Measurements from ENCODE around the gene PCDHA13. TPM values are rescaled to one million over a fixed set of nuclear protein-coding genes. Genes with fewer than 3 reads are reported as not detected.

The PCDHA13 gene
- total RNA-seq, 1 experiment from 2014 or later, result not detected

DNA sequence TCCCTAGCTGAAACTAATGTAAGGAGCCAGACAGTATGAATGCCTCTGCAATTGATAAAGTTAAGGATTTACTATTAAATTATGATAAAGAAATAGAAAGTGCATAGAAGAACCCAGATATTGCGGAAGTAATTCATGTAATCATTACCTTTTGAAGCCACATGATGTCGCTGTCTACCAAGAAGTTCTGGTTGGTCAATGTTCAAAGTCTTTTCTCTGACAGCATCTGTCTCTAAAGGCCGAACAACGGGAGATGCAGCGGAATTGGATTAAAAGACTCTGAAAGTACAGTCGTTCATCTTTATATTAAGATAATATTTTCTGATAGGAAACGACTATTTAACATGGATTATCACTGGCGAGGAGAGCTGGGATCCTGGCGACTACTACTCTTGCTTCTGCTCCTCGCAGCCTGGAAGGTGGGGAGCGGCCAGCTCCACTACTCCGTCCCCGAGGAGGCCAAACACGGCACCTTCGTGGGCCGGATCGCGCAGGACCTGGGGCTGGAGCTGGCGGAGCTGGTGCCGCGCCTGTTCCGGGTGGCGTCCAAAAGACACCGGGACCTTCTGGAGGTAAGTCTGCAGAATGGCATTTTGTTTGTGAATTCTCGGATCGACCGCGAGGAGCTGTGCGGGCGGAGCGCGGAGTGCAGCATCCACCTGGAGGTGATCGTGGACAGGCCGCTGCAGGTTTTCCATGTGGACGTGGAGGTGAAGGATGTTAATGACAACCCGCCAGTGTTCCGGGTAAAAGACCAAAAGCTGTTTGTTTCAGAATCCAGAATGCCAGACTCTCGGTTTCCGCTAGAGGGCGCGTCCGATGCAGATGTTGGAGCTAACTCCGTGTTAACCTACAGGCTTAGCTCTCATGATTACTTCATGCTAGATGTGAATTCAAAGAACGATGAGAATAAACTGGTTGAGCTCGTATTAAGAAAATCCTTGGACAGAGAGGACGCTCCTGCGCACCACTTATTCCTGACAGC, 40.7 kb upstream of the PCDHA13 start, which contains the start of gene PCDHA8:
TSS of gene PCDHA8 (plus strand) at position 210 of the 985 bp plus-strand sequence. CDS start at position 345, 135 bp downstream.
- intact Hi-C loops (cut with micrococcal nuclease), result loop anchor here (1.0 kb wide), 1 partner anchor 200 kb away; no protein-coding TSS in a partner anchor

More for the DNA sequence above, 40.7 kb upstream of the PCDHA13 start, which contains the start of gene PCDHA8:
- POLR2A ChIA-PET, result no interaction called here
- no peaks in the 10 kb centered on the region for H3K9me2 ChIP-seq (ENCODE audit: insufficient read depth)
- no TSS peak for BruUV-seq (replicated peaks)
- TF ChIP-seq FOSL1 (IDR thresholded peaks at IDR 0.05; ENCODE audit: low read depth) (no peak), RAD21 (IDR thresholded peaks at IDR 0.05; ENCODE audit: low read depth) (peak; percentile 64)
- TF ChIP-seq, protein P1, sequence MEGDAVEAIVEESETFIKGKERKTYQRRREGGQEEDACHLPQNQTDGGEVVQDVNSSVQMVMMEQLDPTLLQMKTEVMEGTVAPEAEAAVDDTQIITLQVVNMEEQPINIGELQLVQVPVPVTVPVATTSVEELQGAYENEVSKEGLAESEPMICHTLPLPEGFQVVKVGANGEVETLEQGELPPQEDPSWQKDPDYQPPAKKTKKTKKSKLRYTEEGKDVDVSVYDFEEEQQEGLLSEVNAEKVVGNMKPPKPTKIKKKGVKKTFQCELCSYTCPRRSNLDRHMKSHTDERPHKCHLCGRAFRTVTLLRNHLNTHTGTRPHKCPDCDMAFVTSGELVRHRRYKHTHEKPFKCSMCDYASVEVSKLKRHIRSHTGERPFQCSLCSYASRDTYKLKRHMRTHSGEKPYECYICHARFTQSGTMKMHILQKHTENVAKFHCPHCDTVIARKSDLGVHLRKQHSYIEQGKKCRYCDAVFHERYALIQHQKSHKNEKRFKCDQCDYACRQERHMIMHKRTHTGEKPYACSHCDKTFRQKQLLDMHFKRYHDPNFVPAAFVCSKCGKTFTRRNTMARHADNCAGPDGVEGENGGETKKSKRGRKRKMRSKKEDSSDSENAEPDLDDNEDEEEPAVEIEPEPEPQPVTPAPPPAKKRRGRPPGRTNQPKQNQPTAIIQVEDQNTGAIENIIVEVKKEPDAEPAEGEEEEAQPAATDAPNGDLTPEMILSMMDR (IDR thresholded peaks at IDR 0.05 in 2 of 3, conservative IDR thresholded peaks at IDR 0.05 in 1 of 3; ENCODE audit: borderline replicate concordance in 1 of 3, insufficient read depth in 1 of 3, low read depth in 2 of 3, low read length in 2 of 3), result peak; percentile 24 to 58 (median 39); a peak in 3 of 6 replicates
- no peak within 1 kb of the TSS for H3K4me2 ChIP-seq (ENCODE audit: low read length)
- no peak within 1 kb of the TSS for H2AFZ ChIP-seq (ENCODE audit: low read depth, low read length, poor library complexity, severe bottlenecking)
- RAD21 ChIA-PET (ENCODE audit: low non-redundant PET in 1 of 2, low total read pairs in 2 of 2, uncharacterized antibody in 2 of 2, unreplicated experiment in 2 of 2), result no interaction called here
- ATAC-seq (no peak), DNase-seq (ENCODE audit: low read depth, low spot score) (peak; percentile 13)
- no peaks in the 10 kb centered on the region for H4K20me1 ChIP-seq (ENCODE audit: insufficient read depth)
- H3K9me3 ChIP-seq (ENCODE audit: control insufficient read depth in 1 of 2, insufficient read depth in 1 of 2, low read depth in 1 of 2, low read length in 2 of 2), result no peaks in the 10 kb centered on the region; a peak in 1 of 4 replicates
- no peak within 1 kb of the TSS for H3K4me3 ChIP-seq (replicated peaks in 1 of 2; ENCODE audit: low read depth in 1 of 2, low read length in 2 of 2)
- CTCF ChIA-PET, result interaction anchor here (1.2 to 1.9 kb wide), 2 partner anchors 194 to 200 kb away, joined by 4 to 7 read pairs; no protein-coding TSS in a partner anchor
- no peaks in the 10 kb centered on the region for H3K36me3 ChIP-seq (ENCODE audit: control insufficient read depth in 1 of 2, insufficient read depth in 2 of 2, low read length in 2 of 2)
- no peak within 1 kb of the TSS for H3K27ac ChIP-seq (ENCODE audit: low read depth, low read length)
- no peak within 1 kb of the TSS for H3K9ac ChIP-seq (ENCODE audit: low read length)
- H3K4me1 ChIP-seq (ENCODE audit: control insufficient read depth in 1 of 2, insufficient read depth in 2 of 2, low read length in 2 of 2), result no peaks in the 10 kb centered on the region
- no peaks in the 10 kb centered on the region for H3K79me2 ChIP-seq (ENCODE audit: insufficient read depth, low read length)
- H3K27me3 ChIP-seq (ENCODE audit: insufficient read depth, low read length), result no peaks in the 10 kb centered on the region

All from HCT116 (cell line).